ENCODE data around the gene TAPT1.

TAPT1 gene

DNA sequence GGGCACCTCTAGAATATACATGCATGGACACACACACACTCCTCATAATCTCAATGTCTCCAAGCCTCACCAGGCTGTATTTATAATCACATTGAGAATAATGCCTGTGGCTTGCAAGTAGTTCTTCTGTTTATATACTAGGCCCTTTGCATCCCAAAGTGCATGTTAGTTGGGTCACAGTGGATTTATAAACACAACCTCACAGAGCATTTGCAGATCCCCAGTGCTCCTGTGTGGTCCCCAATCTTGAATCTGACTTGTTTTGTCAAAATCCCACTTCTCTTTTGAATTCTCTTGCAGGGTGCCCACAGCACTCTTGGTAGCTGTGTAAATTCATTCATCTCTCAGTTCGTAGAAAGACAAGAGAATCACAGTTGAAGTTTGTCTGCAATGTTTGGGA is 92.9 kb downstream of the TAPT1 start:
- Histone ChIP-seq H3K36me3 (ENCODE audit: control insufficient read depth, insufficient read depth, low read length) (no peaks in the 10 kb centered on the region), H3K9ac (ENCODE audit: low read length) (no peak overlapping the region), H3K4me1 (ENCODE audit: control insufficient read depth, insufficient read depth, low read length) (no peaks in the 10 kb centered on the region), H3K4me3 (ENCODE audit: low read length) (no peak overlapping the region), H3K27me3 (ENCODE audit: control insufficient read depth, insufficient read depth, low read length) (no peaks in the 10 kb centered on the region), H3K27ac (ENCODE audit: low read depth, low read length) (no peak overlapping the region)

GRCh38 chr4:16131293-16131692 is 95.0 kb downstream of the TAPT1 start:
- no peak overlapping the region for H3K4me3 ChIP-seq (ENCODE audit: low read length)
- no peaks in the 10 kb centered on the region for H3K4me1 ChIP-seq (ENCODE audit: control insufficient read depth, insufficient read depth, low read length)
- no peak overlapping the region for H3K27ac ChIP-seq (ENCODE audit: low read depth, low read length)
- no peaks in the 10 kb centered on the region for H3K36me3 ChIP-seq (ENCODE audit: control insufficient read depth, insufficient read depth, low read length)
- H3K27me3 ChIP-seq (ENCODE audit: control insufficient read depth, insufficient read depth, low read length) = no peaks in the 10 kb centered on the region
- H3K9ac ChIP-seq (ENCODE audit: low read length) = no peak overlapping the region

GRCh38 chr4:16129336-16129735 is 96.9 kb downstream of the TAPT1 start:
- Histone ChIP-seq H3K27ac (ENCODE audit: low read depth, low read length) (no peak overlapping the region), H3K27me3 (ENCODE audit: control insufficient read depth, insufficient read depth, low read length) (no peaks in the 10 kb centered on the region), H3K4me3 (ENCODE audit: low read length) (no peak overlapping the region), H3K36me3 (ENCODE audit: control insufficient read depth, insufficient read depth, low read length) (no peaks in the 10 kb centered on the region), H3K9ac (ENCODE audit: low read length) (no peak overlapping the region), H3K4me1 (ENCODE audit: control insufficient read depth, insufficient read depth, low read length) (no peaks in the 10 kb centered on the region)

GRCh38 chr4:16126714-16127113 is 99.6 kb downstream of the TAPT1 start:
- H3K4me3 ChIP-seq (ENCODE audit: low read length) = no peak overlapping the region
- H3K27ac ChIP-seq (ENCODE audit: low read depth, low read length) = no peak overlapping the region

DNA sequence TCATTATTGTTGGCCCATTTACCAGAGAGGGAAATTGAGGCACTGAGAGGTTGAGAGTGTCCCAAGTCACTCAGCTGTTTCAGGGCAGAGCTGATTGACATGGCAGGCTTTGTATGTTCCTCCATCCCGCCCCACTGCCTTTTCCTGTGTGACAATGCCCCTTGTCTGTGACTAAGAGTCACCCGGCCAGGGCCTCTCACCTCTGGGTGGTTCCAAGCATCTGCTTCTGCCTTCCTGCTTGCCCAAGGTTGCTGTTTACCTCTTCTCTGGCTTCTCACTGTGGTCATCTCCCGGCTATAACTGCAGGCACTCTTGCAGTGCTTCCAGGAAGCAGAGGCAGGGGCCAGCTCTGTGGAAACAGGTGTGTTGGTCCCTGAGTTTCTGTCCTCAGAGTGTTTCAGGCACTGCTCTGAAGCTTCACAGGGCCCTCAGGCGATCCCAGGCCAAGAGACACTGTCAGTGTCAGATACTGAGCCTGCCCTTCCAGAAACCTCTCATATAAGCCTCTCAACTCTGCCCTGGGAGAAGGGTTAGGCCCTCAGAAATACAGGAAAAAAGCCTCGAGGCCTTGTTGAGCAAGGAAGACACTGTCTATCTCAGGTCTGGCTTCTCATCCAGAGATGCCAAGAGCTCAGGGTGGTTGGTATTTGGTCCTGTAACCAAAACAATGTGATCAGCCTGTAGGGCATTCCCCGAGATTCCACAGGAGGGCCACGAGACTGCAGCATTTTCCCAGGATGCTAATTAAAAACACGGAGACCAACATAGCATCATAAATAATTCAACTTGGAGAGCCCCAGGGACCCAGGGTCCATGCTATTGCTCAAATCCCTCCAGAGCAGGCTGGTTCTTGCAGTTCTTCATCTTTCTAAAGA is 100.5 kb downstream of the TAPT1 start:
- no peaks in the 10 kb centered on the region for H3K27me3 ChIP-seq (ENCODE audit: control insufficient read depth, insufficient read depth, low read length)
- no peak overlapping the region for H3K27ac ChIP-seq (ENCODE audit: low read depth, low read length)
- H3K36me3 ChIP-seq (ENCODE audit: control insufficient read depth, insufficient read depth, low read length) = no peaks in the 10 kb centered on the region
- no peak overlapping the region for H3K9ac ChIP-seq (ENCODE audit: low read length)
- H3K4me3 ChIP-seq (ENCODE audit: low read length) = no peak overlapping the region
- no peaks in the 10 kb centered on the region for H3K4me1 ChIP-seq (ENCODE audit: control insufficient read depth, insufficient read depth, low read length)

More at GRCh38 chr4:16126714-16127113, 99.6 kb downstream of the TAPT1 start:
- Histone ChIP-seq H3K27me3 (ENCODE audit: control insufficient read depth, insufficient read depth, low read length) (no peaks in the 10 kb centered on the region), H3K9ac (ENCODE audit: low read length) (no peak overlapping the region), H3K36me3 (ENCODE audit: control insufficient read depth, insufficient read depth, low read length) (no peaks in the 10 kb centered on the region), H3K4me1 (ENCODE audit: control insufficient read depth, insufficient read depth, low read length) (no peaks in the 10 kb centered on the region)

- no peak overlapping the region for H3K27ac ChIP-seq (ENCODE audit: low read depth, low read length)
- H3K27me3 ChIP-seq (ENCODE audit: control insufficient read depth, insufficient read depth, low read length) = no peaks in the 10 kb centered on the region
- no peak overlapping the region for H3K9ac ChIP-seq (ENCODE audit: low read length)
Observed at GRCh38 chr4:16124232-16124631, 102.0 kb downstream of the TAPT1 start.

GRCh38 chr4:16123356-16124084 is 102.8 kb downstream of the TAPT1 start:
- H3K4me1 ChIP-seq (ENCODE audit: control insufficient read depth, insufficient read depth, low read length) = no peaks in the 10 kb centered on the region
- H3K36me3 ChIP-seq (ENCODE audit: control insufficient read depth, insufficient read depth, low read length) = no peaks in the 10 kb centered on the region
- no peak overlapping the region for H3K4me3 ChIP-seq (ENCODE audit: low read length)
- H3K27ac ChIP-seq (ENCODE audit: low read depth, low read length) = no peak overlapping the region
- no peak overlapping the region for H3K9ac ChIP-seq (ENCODE audit: low read length)
- H3K27me3 ChIP-seq (ENCODE audit: control insufficient read depth, insufficient read depth, low read length) = no peaks in the 10 kb centered on the region

More at GRCh38 chr4:16124232-16124631, 102.0 kb downstream of the TAPT1 start:
- H3K4me3 ChIP-seq (ENCODE audit: low read length) = no peak overlapping the region
- H3K36me3 ChIP-seq (ENCODE audit: control insufficient read depth, insufficient read depth, low read length) = no peaks in the 10 kb centered on the region
- no peaks in the 10 kb centered on the region for H3K4me1 ChIP-seq (ENCODE audit: control insufficient read depth, insufficient read depth, low read length)

DNA sequence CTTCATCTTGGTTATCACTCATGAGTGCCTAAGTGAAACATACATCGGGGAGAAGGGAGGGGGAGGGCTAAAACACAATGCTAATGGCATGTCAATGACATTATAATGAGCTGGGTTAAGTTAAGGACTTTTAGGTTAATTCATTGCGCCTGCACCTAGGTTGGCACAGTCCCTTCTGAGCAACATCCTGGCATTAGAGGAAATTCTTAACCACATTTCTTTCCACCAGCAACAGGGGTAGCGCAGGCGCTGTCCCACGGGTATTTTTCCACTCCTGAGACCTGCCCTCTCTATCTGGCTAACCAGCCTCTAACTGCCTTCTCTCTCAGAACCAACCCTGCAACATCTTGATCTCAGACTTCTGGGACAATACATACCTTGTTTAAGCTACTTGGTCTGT is 103.5 kb downstream of the TAPT1 start:
- Histone ChIP-seq H3K4me1 (ENCODE audit: control insufficient read depth, insufficient read depth, low read length) (no peaks in the 10 kb centered on the region), H3K27ac (ENCODE audit: low read depth, low read length) (no peak overlapping the region), H3K4me3 (ENCODE audit: low read length) (no peak overlapping the region), H3K27me3 (ENCODE audit: control insufficient read depth, insufficient read depth, low read length) (no peaks in the 10 kb centered on the region), H3K9ac (ENCODE audit: low read length) (no peak overlapping the region), H3K36me3 (ENCODE audit: control insufficient read depth, insufficient read depth, low read length) (no peaks in the 10 kb centered on the region)

DNA sequence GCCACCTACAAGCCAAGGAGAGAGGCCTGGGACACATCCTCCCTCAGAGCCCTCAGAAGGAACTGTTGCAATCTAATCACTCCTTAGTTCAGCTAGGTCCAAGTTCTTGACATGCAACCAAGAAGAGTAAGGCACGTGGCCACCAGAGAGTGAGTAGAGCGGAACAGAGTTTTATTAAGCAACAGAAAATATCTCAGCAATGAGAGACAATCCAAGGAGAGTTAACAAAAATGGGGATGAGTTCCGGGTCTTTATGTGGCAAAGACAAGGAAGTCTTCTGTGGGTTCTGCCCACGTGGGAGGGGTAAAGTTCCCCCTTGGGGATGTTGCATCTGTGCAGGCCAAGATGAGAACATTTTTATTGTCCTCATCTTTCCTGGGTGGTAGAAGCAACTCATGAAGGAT is 104.0 kb downstream of the TAPT1 start:
- no peak overlapping the region for H3K27ac ChIP-seq (ENCODE audit: low read depth, low read length)
- no peaks in the 10 kb centered on the region for H3K36me3 ChIP-seq (ENCODE audit: control insufficient read depth, insufficient read depth, low read length)
- H3K4me1 ChIP-seq (ENCODE audit: control insufficient read depth, insufficient read depth, low read length) = no peaks in the 10 kb centered on the region
- H3K9ac ChIP-seq (ENCODE audit: low read length) = no peak overlapping the region
- H3K27me3 ChIP-seq (ENCODE audit: control insufficient read depth, insufficient read depth, low read length) = no peaks in the 10 kb centered on the region
- H3K4me3 ChIP-seq (ENCODE audit: low read length) = no peak overlapping the region

DNA sequence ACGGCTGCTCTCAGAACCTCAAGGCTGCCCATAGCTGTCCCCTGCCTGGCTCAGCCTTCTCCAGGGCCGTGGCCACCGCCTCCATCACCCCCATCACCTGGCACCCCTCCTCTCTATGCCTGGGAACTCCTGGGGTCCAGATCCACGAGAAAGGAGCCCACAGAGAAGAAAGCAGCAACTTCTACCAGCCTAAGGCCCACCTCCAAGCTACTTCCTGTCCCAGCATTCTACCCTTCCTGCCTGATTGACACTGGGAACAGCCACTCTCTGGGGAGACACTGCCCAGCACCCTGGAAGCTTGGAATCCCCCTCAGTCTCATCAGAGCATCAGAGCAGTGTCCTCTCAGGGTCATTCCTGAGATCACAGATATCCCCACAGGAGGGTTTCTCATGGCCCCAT is 105.6 kb downstream of the TAPT1 start:
- H3K4me1 ChIP-seq (ENCODE audit: control insufficient read depth, insufficient read depth, low read length) = no peaks in the 10 kb centered on the region
- H3K4me3 ChIP-seq (ENCODE audit: low read length) = no peak overlapping the region
- no peaks in the 10 kb centered on the region for H3K27me3 ChIP-seq (ENCODE audit: control insufficient read depth, insufficient read depth, low read length)
- H3K36me3 ChIP-seq (ENCODE audit: control insufficient read depth, insufficient read depth, low read length) = no peaks in the 10 kb centered on the region
- H3K27ac ChIP-seq (ENCODE audit: low read depth, low read length) = no peak overlapping the region
- H3K9ac ChIP-seq (ENCODE audit: low read length) = no peak overlapping the region

GRCh38 chr4:16119981-16120380 is 106.3 kb downstream of the TAPT1 start:
- H3K27ac ChIP-seq (ENCODE audit: low read depth, low read length) = no peak overlapping the region

GRCh38 chr4:16118090-16118489 is 108.2 kb downstream of the TAPT1 start:
- H3K36me3 ChIP-seq (ENCODE audit: control insufficient read depth, insufficient read depth, low read length) = no peaks in the 10 kb centered on the region
- H3K27me3 ChIP-seq (ENCODE audit: control insufficient read depth, insufficient read depth, low read length) = no peaks in the 10 kb centered on the region
- H3K4me3 ChIP-seq (ENCODE audit: low read length) = no peak overlapping the region
- no peak overlapping the region for H3K27ac ChIP-seq (ENCODE audit: low read depth, low read length)
- H3K4me1 ChIP-seq (ENCODE audit: control insufficient read depth, insufficient read depth, low read length) = no peaks in the 10 kb centered on the region
- no peak overlapping the region for H3K9ac ChIP-seq (ENCODE audit: low read length)

More at GRCh38 chr4:16119981-16120380, 106.3 kb downstream of the TAPT1 start:
- H3K4me1 ChIP-seq (ENCODE audit: control insufficient read depth, insufficient read depth, low read length) = no peaks in the 10 kb centered on the region
- H3K4me3 ChIP-seq (ENCODE audit: low read length) = no peak overlapping the region
- H3K36me3 ChIP-seq (ENCODE audit: control insufficient read depth, insufficient read depth, low read length) = no peaks in the 10 kb centered on the region
- H3K27me3 ChIP-seq (ENCODE audit: control insufficient read depth, insufficient read depth, low read length) = no peaks in the 10 kb centered on the region
- H3K9ac ChIP-seq (ENCODE audit: low read length) = no peak overlapping the region

Data from rectal smooth muscle tissue (tissue), 1 donor.